Pancreas (tissue), 10 donors: ENCODE measurements around the gene RAMACL. TPM values are rescaled to one million over a fixed set of nuclear protein-coding genes. Genes with fewer than 3 reads are reported as not detected.

Experiments
- ATAC-seq, 4 donors: fragments of 200-7000 bp; cut with Tn5 transposase; one replicate each; pipeline versions ENCODE4 v1.8.0 to v1.9.1; 2020; ENCODE audit warnings: mild to moderate bottlenecking in 4 of 4, moderate library complexity in 4 of 4
- DNase-seq, 6 donors: peaks; one replicate each; pipeline ENCODE4 v3.0.0-alpha.2; 2020
- FAIRE-seq: peaks from 2 replicates; lab custom pipeline; 2012; peaks lifted over from hg19 to GRCh38; lab: Jason Lieb, UNC
- H3K27ac ChIP-seq, 4 donors: fragments of 200-600 bp; sonication (generic); 1 replicate in 3 of 4; 2 replicates in 1 of 4; pipeline versions ENCODE4 v1.5.0 to v1.8.0; 2020
- H3K27me3 ChIP-seq, 4 donors: fragments of 200-600 bp; one replicate each; pipeline ENCODE4 v1.8.0; 2021
- H3K36me3 ChIP-seq, 3 donors: fragments of 200-600 bp; sonication (generic) in 1 of 3; one replicate each; pipeline versions ENCODE4 v1.5.0 to v1.8.0; 2020 to 2021
- H3K4me1 ChIP-seq, 3 donors: fragments of 200-600 bp; one replicate each; pipeline ENCODE4 v1.8.0; 2021
- H3K4me3 ChIP-seq, 4 donors: fragments of 200-600 bp; sonication (generic) in 2 of 4; one replicate each; pipeline versions ENCODE4 v1.5.0 to v1.8.0; 2020 to 2021
- H3K9me3 ChIP-seq, 4 donors: fragments of 200-600 bp; one replicate each; pipeline ENCODE4 v1.8.0; 2021
- WGBS, 2 donors: extraction: QIAGEN DNeasy Blood & Tissue Kit; methylation state at CpG; one replicate each; pipeline ENCODE4 v1.1.7; 2013; 5-methylcytosine and 5-hydroxymethylcytosine counted together
- intact Hi-C, 3 donors: fragments of 100-400 bp; cut with DNase I; formaldehyde crosslinking; loops; one replicate each; pipeline versions ENCODE4 v1.11.1 to v1.14.2; 2022
- polyA plus RNA-seq, 2 donors: library from polyadenylated mRNA; stranded (reverse); fragments of 200-250 nt; gene quantifications; one replicate each; pipeline ENCODE4 v1.2.3, GENCODE V29; 2013
- total RNA-seq, 6 donors: library from RNA; stranded (reverse); fragmentation: NEBNext Ultra II Directional in 4 of 6; extraction: Animal tissue kit (Norgen Biotek cat#: 25700) in 4 of 6; gene quantifications; one replicate each; pipeline versions ENCODE4 v1.2.1 to v1.2.4, GENCODE V29; 2021 to 2023
- TF ChIP-seq, protein P1 (sequence below), 4 donors: fragments of 200-600 bp; sonication (generic) in 3 of 4; IDR thresholded peaks; one replicate each; pipeline versions ENCODE4 v1.5.0 to v1.8.0; 2021; ENCODE audit warnings: antibody characterized with exemption in 4 of 4
- donor health status: healthy with polysubstance abuse.
- donor health status: DM: no; HTN: no; CAD: no; lungs with moderate emphysema.
- donor health status: DM: no; HTN: no; CAD: no.
- donor health status: control.
- donor health status: control.
- donor health status: Bipolar disorder and iron deficiency.
- donor health status: DM: yes; HTN: yes; CAD: no.
- donor health status: DM: no; HTN: no; CAD: no.
- donor health status: DM: no; HTN: no; CAD: no.
- donor health status: DM: yes; HTN: yes; CAD: no.

Gene RAMACL
- total and polyA plus RNA-seq, 8 donors: 0.33 to 3.1 (median 1.0) TPM

DNA sequence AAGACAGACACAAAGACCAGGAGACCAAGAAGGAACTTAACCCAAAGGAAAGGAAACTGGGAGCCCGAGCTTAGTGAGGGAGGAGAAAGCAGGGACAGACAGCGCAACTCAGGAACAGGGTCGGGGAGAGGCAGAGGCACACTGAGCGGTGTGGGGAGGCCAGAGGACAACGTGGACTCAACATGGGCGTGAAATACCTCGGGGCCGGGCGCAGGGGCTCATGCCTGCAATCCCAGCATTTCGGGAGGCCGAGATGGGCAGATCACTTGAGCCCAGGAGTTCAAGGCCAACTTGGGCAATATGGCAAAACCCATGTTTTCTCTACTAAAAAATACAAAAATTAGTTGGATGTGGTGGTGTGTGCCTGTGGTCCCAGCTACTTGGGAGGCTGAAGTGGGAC lies 46.3 kb upstream of the RAMACL start:
- Histone ChIP-seq H3K9me3 (no peaks in the 10 kb centered on the region), H3K27me3 (no peaks in the 10 kb centered on the region), H3K4me1 (peaks cover 0 to 8% (median 5%) of the 10 kb centered on the region in 3 donors), H3K4me3 (no peak overlapping the region), H3K27ac (no peak overlapping the region), H3K36me3 (no peaks in the 10 kb centered on the region)
- TF ChIP-seq, protein P1, sequence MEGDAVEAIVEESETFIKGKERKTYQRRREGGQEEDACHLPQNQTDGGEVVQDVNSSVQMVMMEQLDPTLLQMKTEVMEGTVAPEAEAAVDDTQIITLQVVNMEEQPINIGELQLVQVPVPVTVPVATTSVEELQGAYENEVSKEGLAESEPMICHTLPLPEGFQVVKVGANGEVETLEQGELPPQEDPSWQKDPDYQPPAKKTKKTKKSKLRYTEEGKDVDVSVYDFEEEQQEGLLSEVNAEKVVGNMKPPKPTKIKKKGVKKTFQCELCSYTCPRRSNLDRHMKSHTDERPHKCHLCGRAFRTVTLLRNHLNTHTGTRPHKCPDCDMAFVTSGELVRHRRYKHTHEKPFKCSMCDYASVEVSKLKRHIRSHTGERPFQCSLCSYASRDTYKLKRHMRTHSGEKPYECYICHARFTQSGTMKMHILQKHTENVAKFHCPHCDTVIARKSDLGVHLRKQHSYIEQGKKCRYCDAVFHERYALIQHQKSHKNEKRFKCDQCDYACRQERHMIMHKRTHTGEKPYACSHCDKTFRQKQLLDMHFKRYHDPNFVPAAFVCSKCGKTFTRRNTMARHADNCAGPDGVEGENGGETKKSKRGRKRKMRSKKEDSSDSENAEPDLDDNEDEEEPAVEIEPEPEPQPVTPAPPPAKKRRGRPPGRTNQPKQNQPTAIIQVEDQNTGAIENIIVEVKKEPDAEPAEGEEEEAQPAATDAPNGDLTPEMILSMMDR (IDR thresholded peaks at IDR 0.05): no peak
- intact Hi-C loops: no loop called here
- DNase-seq (peak in 1 of 6 donors; percentile 6), ATAC-seq (no peak), FAIRE-seq (no peak)
- WGBS, 2 donors: 86 to 95% methylated on average over 11 of the region's 11 CpGs

DNA sequence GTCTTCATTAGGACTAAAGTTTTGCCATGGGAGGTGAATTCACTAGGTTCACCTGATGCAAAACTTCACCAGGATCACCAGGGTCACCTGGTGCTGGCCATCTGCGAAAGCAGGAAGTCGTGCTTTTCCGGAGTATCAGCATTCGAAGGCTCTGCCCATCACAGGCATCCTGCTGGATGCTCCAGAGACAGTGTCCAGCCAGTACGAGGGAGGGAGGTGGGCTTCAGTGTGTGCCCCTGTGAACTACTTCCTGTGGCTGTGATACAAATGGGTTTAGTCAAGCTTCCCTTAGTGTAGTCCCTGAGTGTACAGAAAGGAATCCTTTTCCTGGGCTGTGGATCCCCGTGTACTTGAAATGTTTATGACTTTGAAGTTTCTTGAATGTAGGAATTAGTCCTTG lies 44.0 kb upstream of the RAMACL start:
- WGBS, 2 donors: 74 to 80% methylated on average over 6 of the region's 6 CpGs
- Histone ChIP-seq H3K27me3 (no peaks in the 10 kb centered on the region), H3K9me3 (no peaks in the 10 kb centered on the region), H3K27ac (no peak overlapping the region), H3K4me1 (peaks cover 0 to 8% (median 8%) of the 10 kb centered on the region in 3 donors), H3K36me3 (no peaks in the 10 kb centered on the region), H3K4me3 (no peak overlapping the region)
- FAIRE-seq (no peak), ATAC-seq (no peak), DNase-seq (no peak)
- TF ChIP-seq, protein P1 (IDR thresholded peaks at IDR 0.05): no peak
- intact Hi-C loops: no loop called here

DNA sequence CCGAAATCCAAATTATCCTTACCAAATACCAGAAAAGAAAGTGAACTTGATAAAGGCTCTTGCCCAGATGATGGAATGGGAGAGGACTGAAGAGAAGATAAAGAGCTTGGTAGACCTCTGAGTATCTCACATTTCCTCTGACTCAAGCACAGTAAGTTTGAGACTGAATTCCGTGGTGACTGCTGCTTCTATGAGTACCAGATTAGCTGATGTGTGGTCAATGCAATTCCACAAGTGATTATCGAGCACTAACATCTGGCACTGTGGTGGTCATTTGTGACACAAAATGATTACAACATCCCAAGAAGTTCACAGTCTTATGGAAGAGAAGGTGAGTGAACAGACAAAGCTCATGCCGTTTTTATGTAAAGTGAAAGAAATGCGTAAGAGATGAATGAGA lies 43.1 kb upstream of the RAMACL start:
- H3K4me3 ChIP-seq: no peak overlapping the region

DNA sequence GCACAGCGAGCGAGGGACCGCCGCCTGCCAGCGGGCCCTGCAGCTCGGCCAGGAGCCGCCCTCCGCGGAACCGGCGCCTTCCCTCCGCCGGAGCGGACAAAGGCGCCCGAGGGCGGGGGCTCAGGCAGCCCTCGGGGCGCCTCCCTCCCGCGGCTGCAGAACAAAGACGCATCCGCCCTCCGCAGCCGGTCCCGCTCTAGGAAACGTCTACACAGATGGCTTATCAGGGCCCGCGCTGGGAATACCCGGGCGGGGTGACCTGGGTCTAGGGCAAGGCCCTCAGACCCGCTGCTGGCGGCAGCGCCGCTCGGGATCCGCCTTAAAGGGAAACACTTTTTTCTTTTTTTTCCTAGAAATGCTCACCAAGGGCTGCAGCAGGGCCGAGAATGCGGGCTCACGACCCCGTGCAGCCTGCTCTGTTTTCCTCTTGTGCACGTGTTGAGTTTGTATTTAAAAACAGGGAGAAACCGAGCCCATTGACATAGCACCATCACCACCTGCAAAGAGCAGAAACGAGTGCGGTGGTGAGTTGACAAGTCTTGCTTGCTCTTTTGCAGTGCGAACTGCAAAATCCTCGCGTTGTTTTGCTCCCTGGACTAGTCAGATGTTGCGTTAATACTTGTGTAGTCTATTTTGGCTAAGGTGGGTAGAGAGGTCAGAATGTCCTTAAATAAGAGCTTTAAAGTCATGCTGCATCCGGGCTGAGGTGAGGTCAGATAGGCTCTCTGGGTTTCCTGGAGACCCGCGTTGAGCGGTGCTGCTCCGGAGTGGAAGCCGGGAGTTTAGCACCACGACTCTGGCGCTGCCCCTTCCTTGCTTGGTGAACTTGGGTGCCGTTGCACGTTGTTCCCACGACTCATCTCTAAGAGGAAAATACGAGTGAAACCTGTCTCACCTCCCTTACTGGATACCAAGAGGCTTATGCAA lies 41.7 kb upstream of the RAMACL start:
- Histone ChIP-seq H3K36me3 (no peaks in the 10 kb centered on the region), H3K9me3 (no peaks in the 10 kb centered on the region), H3K27me3 (no peaks in the 10 kb centered on the region), H3K4me1 (peaks cover 0 to 18% (median 13%) of the 10 kb centered on the region in 3 donors), H3K4me3 (peak overlapping the region; percentile 52 to 64 (median 58)), H3K27ac (peak overlapping the region; percentile 84 to 96 (median 92))
- DNase-seq (peak; percentile 63 to 88 (median 76)), FAIRE-seq (no peak), ATAC-seq (peak; percentile 30 to 44 (median 31))
- TF ChIP-seq, protein P1 (IDR thresholded peaks at IDR 0.05): peak in 1 of 4 donors; percentile 5
- WGBS, 2 donors: 0 to 1% methylated on average over 55 to 61 of the region's 61 CpGs
- intact Hi-C loops: no loop called here

More for the DNA sequence above, 43.1 kb upstream of the RAMACL start:
- intact Hi-C loops: no loop called here
- H3K27ac ChIP-seq: no peak overlapping the region
- H3K9me3 ChIP-seq: no peaks in the 10 kb centered on the region
- no peak for ATAC-seq
- peaks cover 0 to 9% (median 8%) of the 10 kb centered on the region in 3 donors for H3K4me1 ChIP-seq
- TF ChIP-seq, protein P1 (IDR thresholded peaks at IDR 0.05): no peak
- DNase-seq: no peak
- H3K36me3 ChIP-seq: no peaks in the 10 kb centered on the region
- 82 to 89% methylated on average over 5 of the region's 5 CpGs for WGBS, 2 donors
- no peaks in the 10 kb centered on the region for H3K27me3 ChIP-seq
- FAIRE-seq: no peak
